GM04503 (cell line): Measurements from ENCODE around the gene CHRD.
"Not testable (repeated sequence)": the region's sequence is repeated elsewhere in the genome, so short reads cannot be mapped to it uniquely, and the experiment has no call there.

Experiments
- DNase-seq: peaks from one replicate; pipeline ENCODE4 v3.0.0-alpha.2; 2012; ENCODE audit warnings: low read depth

Gene CHRD

DNA sequence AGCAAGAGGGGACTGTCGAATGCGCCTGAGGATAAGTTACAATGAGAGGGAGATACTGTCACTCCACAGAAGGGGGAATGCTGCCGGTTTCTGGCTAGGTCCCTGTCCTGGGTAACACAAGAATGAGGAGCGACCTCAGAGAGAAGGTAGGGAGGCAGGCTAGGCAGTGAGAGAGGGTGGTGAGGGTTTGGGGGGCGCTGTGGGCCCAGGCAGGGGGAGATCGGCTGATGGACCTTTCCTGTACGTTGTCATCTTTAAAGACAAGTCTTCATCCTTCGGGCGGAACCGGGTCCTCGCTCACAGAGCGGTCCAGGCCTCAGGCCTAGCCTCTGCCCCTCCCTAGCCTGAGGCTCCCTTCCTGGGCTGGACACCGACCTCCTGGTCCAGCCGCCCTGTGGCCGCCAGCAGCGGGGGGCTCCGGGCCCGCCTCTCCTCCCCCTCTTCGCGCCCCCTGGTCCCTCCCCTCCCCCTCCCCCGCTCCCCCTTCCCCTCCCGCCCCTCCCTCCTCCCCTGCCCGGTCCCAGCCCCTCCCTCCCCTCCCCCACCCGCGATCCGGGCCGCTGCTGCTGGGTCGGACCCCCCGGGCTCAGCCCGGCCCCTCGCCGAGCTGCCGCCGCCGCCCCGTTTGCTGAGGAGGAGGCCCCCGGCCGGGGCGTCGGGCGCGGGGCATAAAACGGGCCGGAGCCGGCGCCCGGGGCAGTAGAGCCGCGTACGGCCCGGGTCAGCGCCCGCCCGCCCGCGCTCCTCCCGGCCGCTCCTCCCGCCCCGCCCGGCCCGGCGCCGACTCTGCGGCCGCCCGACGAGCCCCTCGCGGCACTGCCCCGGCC, at the start of gene CHRD:
Gene CHRD, plus strand, starts transcription at position 697 of the 827 bp plus-strand sequence. CDS start 265 bp downstream, outside the sequence.
- no peak for DNase-seq

- DNase-seq: no peak
Measured at GRCh38 chr3:184332370-184333090, 47.3 kb upstream of the CHRD start.

DNA sequence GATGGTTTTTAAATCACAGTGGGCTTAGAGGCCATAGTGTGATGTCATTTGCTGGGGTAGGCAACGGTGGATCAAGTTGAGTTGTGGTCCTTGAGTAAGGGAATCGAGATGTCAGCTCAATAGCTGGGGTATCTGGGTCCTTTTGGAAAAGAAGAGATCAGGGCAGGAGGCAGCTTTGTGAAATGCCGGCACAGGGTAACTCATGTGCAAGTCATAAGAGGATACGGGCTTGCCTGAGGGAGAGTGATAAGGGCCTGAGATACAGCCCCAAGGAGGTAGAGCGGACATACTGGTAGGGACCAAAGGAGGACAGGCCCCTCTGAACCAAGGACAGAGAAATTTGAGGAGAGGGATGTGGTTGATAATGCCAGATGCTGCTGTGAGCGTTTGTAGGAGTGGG, 46.7 kb upstream of the CHRD start:
- DNase-seq: no peak

DNA sequence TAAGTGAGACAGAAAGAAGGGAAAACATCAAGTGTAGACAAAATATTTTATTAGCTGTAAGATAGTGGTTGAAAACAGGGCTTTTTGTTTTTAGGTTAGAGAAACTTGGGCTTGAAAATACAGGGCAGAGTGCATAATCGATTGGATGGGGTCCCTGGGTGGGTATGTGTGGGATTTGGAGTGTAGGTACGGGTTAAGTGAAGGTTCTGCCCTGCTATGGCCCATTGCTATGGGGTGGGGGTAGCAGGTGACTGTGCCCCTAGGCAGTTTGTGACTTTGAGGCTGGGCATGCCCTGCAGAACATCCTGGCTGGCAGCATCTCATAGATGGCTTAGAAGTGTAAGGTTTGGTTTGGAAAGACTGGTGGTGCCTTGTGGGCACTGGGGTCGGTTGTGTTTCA, 46.2 kb upstream of the CHRD start:
- DNase-seq: no peak

DNA sequence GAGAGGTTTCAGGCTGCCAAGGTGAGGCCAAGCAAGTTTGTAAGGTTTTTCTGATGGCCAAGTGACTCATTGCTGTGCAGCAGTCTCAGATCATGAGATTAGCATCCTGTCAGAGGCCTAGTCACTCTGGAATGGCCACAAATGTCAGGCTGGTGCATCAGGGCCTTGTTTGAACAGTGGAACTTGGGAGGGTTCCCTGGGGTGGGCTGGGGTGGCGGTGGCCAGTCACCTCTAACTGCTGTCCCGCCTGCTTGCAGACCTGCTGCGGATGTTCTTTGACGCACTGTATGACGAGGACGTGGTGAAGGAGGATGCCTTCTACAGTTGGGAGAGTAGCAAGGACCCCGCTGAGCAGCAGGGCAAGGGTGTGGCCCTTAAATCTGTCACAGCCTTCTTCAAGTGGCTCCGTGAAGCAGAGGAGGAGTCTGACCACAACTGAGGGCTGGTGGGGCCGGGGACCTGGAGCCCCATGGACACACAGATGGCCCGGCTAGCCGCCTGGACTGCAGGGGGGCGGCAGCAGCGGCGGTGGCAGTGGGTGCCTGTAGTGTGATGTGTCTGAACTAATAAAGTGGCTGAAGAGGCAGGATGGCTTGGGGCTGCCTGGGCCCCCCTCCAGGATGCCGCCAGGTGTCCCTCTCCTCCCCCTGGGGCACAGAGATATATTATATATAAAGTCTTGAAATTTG, 45.2 kb upstream of the CHRD start:
- DNase-seq: no peak

DNA sequence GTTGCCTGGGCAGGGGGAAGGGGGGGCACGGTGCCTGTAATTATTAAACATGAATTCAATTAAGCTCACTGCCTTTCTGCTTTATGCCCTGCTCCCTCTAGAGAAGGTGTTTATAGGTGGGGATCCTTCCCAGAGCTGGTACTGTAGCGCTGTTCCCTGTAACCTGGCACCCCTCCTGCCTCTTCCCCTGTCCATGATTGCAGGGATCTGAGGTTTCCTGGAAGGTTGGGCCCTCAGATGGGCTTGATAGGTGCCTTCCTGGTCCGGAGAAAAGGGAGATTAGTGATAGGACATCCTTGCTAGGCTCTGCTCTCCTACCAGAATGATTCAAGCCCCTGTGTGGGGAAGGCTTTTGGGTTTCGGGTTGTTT, 44.6 kb upstream of the CHRD start:
- DNase-seq: no peak

GRCh38 chr3:184335661-184336546, 44.0 kb upstream of the CHRD start:
- DNase-seq: no peak

GRCh38 chr3:184336547-184337398, 43.1 kb upstream of the CHRD start:
- no peak for DNase-seq

- DNase-seq: no peak
Measured at GRCh38 chr3:184337399-184337714, 42.5 kb upstream of the CHRD start, which contains the start of gene FAM131A. TSS of gene FAM131A (plus strand) at chr3:184337600. CDS start at chr3:184337631, 31 bp downstream.

- DNase-seq: no peak
Measured at GRCh38 chr3:184337981-184338380, 41.9 kb upstream of the CHRD start.

GRCh38 chr3:184338511-184338945, 41.3 kb upstream of the CHRD start:
- DNase-seq: no peak

- no peak for DNase-seq
Measured at GRCh38 chr3:184339001-184339400, 40.9 kb upstream of the CHRD start.

DNA sequence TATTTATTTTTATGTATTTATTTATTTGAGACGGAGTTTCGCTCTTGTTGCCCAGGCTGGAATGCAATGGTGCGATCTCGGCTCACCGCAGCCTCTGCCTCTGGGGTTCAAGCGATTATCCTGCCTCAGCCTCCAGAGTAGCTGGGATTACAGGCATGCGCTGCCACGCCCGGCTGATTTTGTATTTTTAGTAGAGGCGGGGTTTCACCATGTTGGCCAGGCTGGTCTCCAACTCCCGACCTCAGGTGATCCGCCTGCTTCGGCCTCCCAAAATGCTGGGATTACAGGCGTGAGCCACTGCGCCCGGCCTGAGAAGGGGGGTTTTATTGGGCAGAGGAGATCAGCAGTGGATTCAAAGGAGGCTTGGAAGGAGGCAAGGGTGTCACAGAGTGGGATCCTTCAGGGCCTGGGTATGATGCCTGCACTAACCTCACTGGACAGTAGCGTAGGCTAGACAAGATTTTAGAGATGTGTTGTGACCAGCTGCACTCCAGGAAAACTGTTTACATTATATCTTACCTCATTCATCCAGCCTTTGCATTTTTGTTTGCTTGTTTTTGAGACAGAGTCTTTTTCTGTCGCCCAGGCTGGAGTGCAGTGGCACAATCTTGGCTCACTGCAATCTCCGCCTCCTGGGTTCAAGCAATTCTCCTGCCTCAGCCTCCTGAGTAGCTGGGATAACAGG, 40.3 kb upstream of the CHRD start:
- not testable (repeated sequence) for DNase-seq

DNA sequence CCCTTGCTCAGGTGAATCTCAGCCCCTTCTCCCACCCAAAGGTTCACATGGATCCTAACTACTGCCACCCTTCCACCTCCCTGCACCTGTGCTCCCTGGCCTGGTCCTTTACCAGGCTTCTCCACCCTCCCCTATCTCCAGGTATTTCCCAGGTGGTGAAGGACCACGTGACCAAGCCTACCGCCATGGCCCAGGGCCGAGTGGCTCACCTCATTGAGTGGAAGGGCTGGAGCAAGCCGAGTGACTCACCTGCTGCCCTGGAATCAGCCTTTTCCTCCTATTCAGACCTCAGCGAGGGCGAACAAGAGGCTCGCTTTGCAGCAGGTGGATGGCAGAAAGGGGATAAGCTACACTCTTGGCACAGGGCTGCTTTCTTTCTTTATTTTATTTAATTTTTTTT, 37.9 kb upstream of the CHRD start:
- DNase-seq: no peak

DNA sequence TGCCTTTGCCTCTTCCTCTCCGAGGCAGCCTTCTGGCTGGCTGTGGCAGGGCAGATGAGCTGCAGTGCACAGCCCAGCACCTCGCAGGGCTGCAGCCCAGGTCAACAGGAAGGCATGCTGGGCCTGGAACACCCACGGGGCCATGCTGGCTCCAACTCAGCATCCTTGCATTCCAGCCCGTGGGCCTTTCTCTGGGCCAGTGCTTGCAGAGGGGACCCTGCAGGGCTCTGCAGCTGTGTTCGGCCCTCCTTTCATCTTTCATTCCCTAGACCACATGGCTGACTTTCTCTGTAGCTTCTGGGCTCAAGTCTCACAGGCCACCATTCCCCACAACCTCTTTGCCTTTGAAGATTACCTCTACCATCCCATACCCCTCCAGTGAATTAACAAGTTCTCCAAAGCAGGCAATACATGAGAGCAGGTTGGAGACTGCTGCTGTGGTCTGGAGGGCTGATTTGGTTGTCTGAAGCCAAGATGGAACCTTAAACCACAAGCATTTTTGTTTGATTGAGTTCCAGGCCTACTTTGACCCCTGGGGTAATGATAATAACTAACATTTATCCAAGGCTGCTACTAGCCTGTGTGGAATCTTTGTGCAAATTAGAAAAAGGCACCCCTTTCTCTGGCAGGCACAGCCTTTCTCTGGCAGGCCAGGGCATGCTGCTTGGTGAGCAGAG, 36.5 kb upstream of the CHRD start:
- DNase-seq: no peak

- no peak for DNase-seq
Measured at GRCh38 chr3:184344579-184345316, 35.1 kb upstream of the CHRD start.

GRCh38 chr3:184345317-184346144, 34.3 kb upstream of the CHRD start:
- no peak for DNase-seq
